ENCODE measurements around the gene BRINP1.
"Not testable (repeated sequence)": the region's sequence is repeated elsewhere in the genome, so short reads cannot be mapped to it uniquely, and the experiment has no call there.

BRINP1 gene

DNA sequence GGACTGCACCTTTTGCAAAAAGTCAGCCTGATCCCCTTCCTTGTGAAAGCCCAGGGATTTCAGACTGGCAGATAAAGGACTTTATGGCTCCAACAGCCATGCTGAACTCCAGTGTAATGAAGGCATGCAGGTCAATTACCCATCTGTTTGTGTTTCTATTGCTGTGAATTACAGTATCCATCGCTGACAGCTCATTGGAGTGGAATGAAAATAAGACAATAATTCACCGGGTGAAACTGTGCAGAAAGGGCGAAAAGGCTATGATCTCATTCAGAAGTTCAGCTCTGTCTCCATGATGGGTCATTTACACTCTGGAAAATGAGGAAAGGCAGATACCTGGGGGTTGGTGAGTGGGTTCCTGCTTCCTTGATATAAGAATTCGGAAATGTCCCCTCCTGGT is 148.0 kb downstream of the BRINP1 start:
- Mint-ChIP-seq H3K4me1 (ENCODE audit: low read depth) (no peaks in the 10 kb centered on the region), H3K9me3 (no peaks in the 10 kb centered on the region), H3K27me3 (no peaks in the 10 kb centered on the region), H3K4me3 (no peak overlapping the region), H3K27ac (no peak overlapping the region), H3K36me3 (ENCODE audit: low read depth) (no peaks in the 10 kb centered on the region)
- no peak for DNase-seq

DNA sequence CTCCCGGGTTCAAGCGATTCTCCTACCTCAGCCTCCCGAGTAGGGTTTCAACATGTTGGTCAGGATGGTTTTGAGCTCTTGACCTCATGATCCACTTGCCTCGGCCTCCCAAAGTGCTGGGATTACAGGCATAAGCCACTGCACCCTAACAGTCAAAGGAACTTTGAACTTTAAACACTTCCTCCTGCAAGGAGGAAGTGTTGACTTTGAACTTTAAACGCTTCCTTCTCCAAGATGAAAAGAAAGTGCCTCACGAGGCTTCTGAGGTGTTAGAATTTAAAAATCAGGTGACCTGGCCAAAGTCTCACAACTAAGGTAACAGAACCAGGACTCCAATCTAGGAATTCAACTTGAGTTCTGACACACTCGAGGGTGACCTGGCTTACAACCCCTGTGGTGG is 150.9 kb downstream of the BRINP1 start:
- Mint-ChIP-seq H3K27ac (no peak overlapping the region), H3K27me3 (no peaks in the 10 kb centered on the region), H3K4me1 (ENCODE audit: low read depth) (no peaks in the 10 kb centered on the region), H3K4me3 (no peak overlapping the region), H3K36me3 (ENCODE audit: low read depth) (no peaks in the 10 kb centered on the region), H3K9me3 (no peaks in the 10 kb centered on the region)
- no peak for DNase-seq

DNA sequence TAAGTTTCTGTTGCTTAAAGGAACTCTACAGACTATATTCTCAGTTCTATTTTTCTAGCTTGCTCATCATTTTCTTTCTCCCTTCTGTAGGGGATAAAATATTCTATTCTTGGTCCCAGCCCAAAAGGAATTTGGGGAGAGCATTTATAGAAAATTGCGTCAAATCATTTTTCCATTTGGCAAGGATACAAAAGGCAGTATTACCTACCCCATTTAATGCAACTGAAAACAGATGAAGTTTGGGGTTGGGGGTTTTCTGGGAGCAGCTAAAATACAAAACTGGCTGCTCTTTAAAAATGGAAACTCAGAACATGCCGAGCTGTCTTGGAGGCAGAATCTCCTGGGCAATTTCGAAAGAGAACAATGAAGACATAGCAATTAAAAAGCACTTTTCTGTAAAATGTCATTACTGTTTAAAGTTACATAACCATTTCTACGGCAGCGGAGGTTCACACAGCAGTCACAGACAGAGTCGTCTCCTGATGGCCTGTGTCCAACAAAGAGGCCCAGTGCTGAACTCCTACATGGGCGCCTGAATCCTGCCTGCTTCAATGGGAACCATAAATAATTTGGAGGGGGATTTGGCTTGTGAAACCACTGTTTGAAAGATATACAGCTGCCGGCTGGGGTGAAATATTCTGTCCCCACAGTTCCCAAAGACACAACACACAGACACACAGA is 152.4 kb downstream of the BRINP1 start:
- Mint-ChIP-seq H3K27me3 (no peaks in the 10 kb centered on the region), H3K4me3 (no peak overlapping the region), H3K9me3 (no peaks in the 10 kb centered on the region), H3K4me1 (ENCODE audit: low read depth) (no peaks in the 10 kb centered on the region), H3K36me3 (ENCODE audit: low read depth) (no peaks in the 10 kb centered on the region), H3K27ac (no peak overlapping the region)
- no peak for DNase-seq

DNA sequence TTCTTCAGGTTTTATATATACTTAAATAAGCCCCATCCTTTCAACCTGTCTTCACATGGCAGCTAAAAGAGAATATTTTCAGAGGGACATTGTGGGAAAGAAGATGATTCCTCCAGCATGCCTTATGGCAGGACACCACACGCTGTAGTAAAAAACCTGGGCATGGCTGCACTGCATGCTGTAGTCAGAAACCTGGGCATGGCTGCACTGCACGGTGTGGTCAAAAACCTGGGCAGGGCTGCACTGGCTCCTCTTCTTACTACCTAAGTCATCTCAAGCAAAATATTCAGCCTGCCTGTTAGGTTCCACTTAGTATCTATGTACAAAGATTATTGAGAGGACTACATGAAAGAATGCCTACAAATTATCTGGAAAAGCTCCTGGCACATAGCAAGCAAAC is 153.6 kb downstream of the BRINP1 start:
- no peak for DNase-seq
- Mint-ChIP-seq H3K4me3 (no peak overlapping the region), H3K36me3 (ENCODE audit: low read depth) (no peaks in the 10 kb centered on the region), H3K4me1 (ENCODE audit: low read depth) (no peaks in the 10 kb centered on the region), H3K27me3 (no peaks in the 10 kb centered on the region), H3K27ac (no peak overlapping the region), H3K9me3 (no peaks in the 10 kb centered on the region)

DNA sequence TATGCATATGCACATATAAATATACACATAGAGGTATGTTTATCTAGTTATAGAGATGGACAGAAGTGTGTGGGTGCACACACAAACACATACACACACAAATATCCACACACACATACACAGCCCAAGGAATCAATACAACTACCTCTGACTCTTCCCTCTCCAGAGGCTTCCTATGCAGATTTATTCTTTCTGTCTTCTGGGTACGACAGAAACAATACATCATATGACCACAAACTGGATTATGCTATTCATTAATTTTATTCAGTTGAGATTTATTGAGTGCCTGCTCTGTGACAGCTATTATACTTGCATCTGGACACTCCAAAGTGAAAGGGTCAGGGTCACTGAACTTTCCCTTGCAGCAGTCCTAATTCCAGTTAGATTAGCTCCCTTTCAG is 155.8 kb downstream of the BRINP1 start:
- Mint-ChIP-seq H3K9me3 (no peaks in the 10 kb centered on the region), H3K4me1 (ENCODE audit: low read depth) (no peaks in the 10 kb centered on the region), H3K27me3 (no peaks in the 10 kb centered on the region), H3K4me3 (no peak overlapping the region), H3K36me3 (ENCODE audit: low read depth) (no peaks in the 10 kb centered on the region), H3K27ac (no peak overlapping the region)
- DNase-seq: no peak

DNA sequence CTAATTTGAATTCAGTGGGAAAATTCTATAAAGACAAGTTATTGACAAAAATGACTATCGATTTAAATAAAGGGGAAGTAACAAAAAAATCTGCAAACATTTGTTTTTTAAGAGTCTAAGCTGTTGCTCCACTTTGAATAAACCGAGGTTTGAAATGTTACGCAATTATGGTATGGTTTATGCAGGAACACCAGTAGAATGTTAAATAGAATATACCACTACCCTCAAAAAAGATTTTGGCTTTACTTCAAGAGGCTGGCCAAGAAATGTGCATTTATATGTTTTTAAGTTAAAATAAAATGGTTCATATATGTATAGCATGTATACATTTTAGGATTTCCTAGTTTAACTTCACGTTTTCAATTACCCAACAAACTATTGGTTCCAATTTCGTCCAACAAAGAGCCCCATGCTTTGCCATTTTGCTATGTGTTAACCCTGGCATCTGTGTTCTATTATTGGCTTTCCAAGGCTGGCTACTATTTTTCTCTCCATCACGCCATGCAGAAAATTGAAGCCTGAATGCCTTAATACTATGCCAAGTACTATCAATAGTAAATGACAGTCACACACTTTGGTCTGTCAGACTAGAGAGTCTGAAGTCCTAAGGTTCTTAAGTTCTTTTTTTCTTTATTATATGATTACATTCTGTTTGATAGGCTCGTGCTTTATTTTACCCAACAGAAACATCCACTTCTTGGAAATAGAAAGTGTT is 171.2 kb downstream of the BRINP1 start:
- DNase-seq: no peak
- Mint-ChIP-seq H3K36me3 (ENCODE audit: low read depth) (no peaks in the 10 kb centered on the region), H3K27me3 (no peaks in the 10 kb centered on the region), H3K4me1 (ENCODE audit: low read depth) (no peaks in the 10 kb centered on the region), H3K4me3 (no peak overlapping the region), H3K27ac (no peak overlapping the region), H3K9me3 (peaks cover 2% of the 10 kb centered on the region)

DNA sequence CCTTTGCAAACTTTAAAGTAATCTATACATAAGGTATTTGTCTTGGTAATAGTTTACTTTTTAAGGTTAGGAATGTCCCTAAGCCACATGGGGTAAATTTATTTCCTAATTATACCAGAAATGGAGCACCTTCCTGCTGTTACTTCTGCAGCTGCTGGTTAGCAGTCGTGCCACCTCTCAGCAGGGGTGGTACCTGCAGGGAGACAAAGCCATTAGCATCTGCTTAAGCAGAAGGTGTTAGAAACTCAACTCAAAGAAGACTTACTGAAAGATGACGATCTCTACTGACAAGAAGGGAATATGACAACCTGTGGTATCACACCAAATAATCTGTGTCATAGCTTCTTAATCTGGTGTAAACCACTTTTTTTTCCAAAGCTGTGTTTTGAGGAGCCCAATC is 173.7 kb downstream of the BRINP1 start:
- Mint-ChIP-seq H3K4me3 (no peak overlapping the region), H3K4me1 (ENCODE audit: low read depth) (no peaks in the 10 kb centered on the region), H3K9me3 (no peaks in the 10 kb centered on the region), H3K27ac (no peak overlapping the region), H3K36me3 (ENCODE audit: low read depth) (no peaks in the 10 kb centered on the region), H3K27me3 (no peaks in the 10 kb centered on the region)
- DNase-seq: no peak

DNA sequence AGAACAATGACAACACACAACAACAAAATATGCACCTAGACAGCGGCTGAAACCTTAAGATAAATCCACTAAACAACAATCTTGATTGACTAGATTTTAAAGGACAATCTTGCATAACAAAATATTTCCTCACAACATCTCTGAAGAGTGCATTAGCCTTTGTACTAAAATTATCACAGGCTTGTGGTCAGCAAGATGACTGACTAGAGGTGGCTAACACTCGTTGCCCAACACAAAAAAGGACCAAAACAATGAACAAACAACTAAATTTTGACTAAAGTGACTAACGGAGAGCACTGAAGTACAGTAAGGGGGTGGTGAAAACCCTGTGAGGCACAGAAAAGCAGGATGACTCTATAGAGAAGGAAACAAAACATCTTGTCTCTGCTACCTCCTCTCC is 183.9 kb downstream of the BRINP1 start:
- Mint-ChIP-seq H3K27me3 (no peaks in the 10 kb centered on the region), H3K27ac (no peak overlapping the region), H3K4me3 (no peak overlapping the region), H3K36me3 (ENCODE audit: low read depth) (no peaks in the 10 kb centered on the region), H3K9me3 (peaks cover 13% of the 10 kb centered on the region), H3K4me1 (ENCODE audit: low read depth) (no peaks in the 10 kb centered on the region)
- no peak for DNase-seq

DNA sequence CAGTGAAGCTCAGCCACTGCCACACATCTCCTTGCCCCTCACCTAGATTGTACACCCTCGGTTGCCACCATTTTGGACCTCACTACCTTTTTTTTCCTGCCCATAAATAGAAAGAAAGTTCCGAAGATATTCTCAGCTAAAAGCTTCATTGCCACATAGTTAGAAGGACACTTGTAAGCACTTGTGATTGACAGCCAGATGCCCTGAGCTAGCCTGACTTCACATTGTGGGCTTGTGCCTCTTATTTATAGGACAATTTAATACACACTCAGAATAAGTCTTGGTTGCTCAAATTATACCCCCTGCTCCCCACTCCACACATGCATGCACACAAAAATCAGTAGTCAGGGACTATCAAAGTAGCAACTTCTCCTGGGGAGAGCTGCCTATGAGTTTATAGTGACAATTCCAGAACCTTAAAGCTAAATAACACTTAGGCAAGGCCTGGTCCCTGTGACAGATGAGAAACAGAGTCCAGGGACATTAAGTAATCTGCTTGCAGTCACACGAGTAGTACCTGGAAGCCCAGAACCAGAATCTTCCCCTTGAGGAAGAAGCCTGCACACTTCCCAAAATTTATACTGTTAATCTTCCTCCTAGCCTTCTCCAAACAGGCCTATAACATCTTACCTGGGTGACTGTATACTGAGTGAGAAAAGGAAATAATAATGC is 184.8 kb downstream of the BRINP1 start:
- no peak overlapping the region for H3K4me3 Mint-ChIP-seq
- H3K36me3 Mint-ChIP-seq (ENCODE audit: low read depth): no peaks in the 10 kb centered on the region
- peaks cover 13% of the 10 kb centered on the region for H3K9me3 Mint-ChIP-seq
- no peak for DNase-seq
- no peaks in the 10 kb centered on the region for H3K4me1 Mint-ChIP-seq (ENCODE audit: low read depth)
- no peaks in the 10 kb centered on the region for H3K27me3 Mint-ChIP-seq
- H3K27ac Mint-ChIP-seq: no peak overlapping the region

DNA sequence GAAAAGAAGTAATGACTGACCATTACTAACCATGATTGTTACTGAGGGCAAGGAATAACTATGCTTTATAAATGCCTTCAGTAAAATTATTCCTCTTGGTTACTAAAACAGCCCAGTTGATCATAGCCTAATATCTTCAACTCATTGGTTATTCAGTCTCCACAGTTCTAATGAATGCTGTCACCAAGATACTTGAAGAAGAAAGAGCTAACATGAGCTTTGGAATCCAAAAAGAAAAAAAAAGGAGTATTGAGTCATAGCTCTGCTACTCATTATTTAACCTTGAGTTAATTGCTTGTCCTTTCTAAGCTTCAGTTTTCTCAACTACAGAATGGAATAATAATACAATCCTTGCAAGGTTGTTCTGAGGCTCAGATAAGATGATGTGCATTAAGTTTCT is 187.7 kb downstream of the BRINP1 start:
- Mint-ChIP-seq H3K27ac (no peak overlapping the region), H3K9me3 (peaks cover 4% of the 10 kb centered on the region), H3K4me1 (ENCODE audit: low read depth) (no peaks in the 10 kb centered on the region), H3K36me3 (ENCODE audit: low read depth) (no peaks in the 10 kb centered on the region), H3K27me3 (no peaks in the 10 kb centered on the region), H3K4me3 (no peak overlapping the region)
- no peak for DNase-seq

DNA sequence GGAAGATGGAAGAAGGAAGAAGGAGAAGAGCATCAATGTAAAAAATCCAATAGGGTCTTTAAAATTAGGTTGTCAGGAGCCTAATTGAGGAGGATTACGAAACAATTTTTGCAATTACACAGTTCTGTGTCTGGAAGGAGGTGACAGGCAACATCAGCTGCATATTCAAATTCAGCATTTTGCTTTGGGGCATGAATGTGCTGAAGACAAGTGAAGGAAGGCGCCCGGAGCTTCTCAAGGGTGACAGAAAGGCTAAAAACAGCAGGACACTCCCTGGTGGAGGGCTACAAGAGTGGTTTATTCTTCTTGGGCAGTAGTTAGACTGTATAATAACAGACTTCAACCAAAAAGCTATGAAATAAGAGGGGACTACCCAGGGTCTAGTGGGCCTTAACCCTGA is 188.3 kb downstream of the BRINP1 start:
- H3K27me3 Mint-ChIP-seq: no peaks in the 10 kb centered on the region
- peaks cover 9% of the 10 kb centered on the region for H3K9me3 Mint-ChIP-seq
- no peaks in the 10 kb centered on the region for H3K36me3 Mint-ChIP-seq (ENCODE audit: low read depth)
- H3K4me3 Mint-ChIP-seq: no peak overlapping the region
- no peak overlapping the region for H3K27ac Mint-ChIP-seq
- no peak for DNase-seq
- no peaks in the 10 kb centered on the region for H3K4me1 Mint-ChIP-seq (ENCODE audit: low read depth)

DNA sequence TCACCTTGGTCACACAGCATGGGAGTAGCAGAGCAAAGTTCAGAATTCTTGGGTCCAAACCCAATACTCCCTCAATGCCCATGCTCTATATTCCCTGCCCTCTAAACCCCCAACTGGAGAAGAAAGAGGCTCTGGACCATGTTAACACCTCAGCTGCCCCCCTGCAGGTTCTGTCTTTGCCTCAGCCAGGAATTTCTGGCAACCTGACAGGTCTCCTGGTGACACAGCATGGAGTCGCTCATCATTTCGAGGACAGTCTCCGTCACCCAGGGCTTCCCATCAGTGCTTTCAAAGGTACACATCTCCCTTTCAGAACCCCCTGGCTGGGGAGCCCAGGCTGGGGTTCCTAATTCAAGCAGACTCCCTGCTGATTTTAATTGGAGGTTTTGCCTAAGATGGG is 189.5 kb downstream of the BRINP1 start:
- Mint-ChIP-seq H3K36me3 (ENCODE audit: low read depth) (no peaks in the 10 kb centered on the region), H3K27me3 (no peaks in the 10 kb centered on the region), H3K27ac (no peak overlapping the region), H3K4me3 (no peak overlapping the region), H3K9me3 (peaks cover 5% of the 10 kb centered on the region), H3K4me1 (ENCODE audit: low read depth) (no peaks in the 10 kb centered on the region)
- no peak for DNase-seq

DNA sequence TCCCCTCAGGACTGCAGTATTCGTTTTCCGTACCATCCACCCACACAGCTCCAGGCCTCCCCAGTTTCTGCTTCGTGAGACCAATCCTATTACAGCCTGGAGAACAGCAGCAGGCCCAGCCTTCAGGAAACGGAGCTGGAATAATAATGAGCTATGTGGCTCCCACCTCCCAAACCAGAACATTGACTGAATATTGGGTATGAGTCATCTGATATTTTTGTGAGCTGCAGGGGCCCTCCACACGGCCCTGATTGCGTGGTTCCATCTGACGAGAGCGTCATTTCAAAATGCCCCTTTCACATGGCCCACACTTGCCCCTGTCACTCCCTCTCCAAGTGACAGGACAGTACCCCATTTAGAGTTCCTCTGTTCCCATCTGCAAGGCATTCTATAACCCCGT is 192.0 kb downstream of the BRINP1 start:
- Mint-ChIP-seq H3K36me3 (ENCODE audit: low read depth) (no peaks in the 10 kb centered on the region), H3K9me3 (peaks cover 5% of the 10 kb centered on the region), H3K27ac (no peak overlapping the region), H3K27me3 (no peaks in the 10 kb centered on the region), H3K4me1 (ENCODE audit: low read depth) (no peaks in the 10 kb centered on the region), H3K4me3 (no peak overlapping the region)
- no peak for DNase-seq

DNA sequence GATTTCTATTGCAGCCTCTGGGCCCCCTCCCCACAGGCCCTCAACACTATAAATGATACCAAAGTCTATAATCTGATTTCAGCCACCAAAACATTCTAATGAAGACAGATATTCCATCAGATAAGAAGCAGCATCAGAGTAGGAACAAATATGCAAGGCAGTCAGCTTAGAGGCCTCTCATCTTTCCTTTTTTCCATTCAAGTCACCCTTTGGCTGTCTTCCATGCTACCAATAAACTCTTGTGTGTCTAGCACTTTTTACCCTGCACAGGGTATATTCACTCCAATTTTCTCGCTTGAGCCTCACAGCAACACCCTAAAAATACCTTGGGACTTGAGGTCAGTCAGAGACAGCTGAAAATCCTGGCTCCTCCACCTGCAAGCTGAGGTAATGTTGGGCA is 193.7 kb downstream of the BRINP1 start:
- Mint-ChIP-seq H3K27ac (no peak overlapping the region), H3K9me3 (peaks cover 5% of the 10 kb centered on the region), H3K4me1 (ENCODE audit: low read depth) (no peaks in the 10 kb centered on the region), H3K36me3 (ENCODE audit: low read depth) (no peaks in the 10 kb centered on the region), H3K27me3 (no peaks in the 10 kb centered on the region), H3K4me3 (no peak overlapping the region)
- DNase-seq: no peak

DNA sequence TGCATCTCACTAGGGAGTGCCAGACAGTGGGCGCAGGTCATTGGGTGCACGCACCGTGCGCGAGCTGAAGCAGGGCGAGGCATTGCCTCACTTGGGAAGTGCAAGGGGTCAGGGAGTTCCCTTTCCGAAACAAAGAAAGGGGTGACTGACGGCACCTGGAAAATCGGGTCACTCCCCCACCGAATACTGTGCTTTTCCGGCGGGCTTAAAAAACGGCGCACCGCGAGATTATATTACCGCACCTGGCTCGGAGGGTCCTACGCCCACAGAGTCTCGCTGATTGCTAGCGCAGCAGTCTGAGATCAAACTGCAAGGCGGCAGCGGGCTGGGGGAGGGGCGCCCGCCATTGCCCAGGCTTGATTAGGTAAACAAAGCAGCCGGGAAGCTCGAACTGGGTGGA is 200.0 kb downstream of the BRINP1 start:
- H3K27me3 Mint-ChIP-seq: peaks cover 15% of the 10 kb centered on the region
- H3K27ac Mint-ChIP-seq; H3K4me3 Mint-ChIP-seq; H3K4me1 Mint-ChIP-seq (ENCODE audit: low read depth); H3K36me3 Mint-ChIP-seq (ENCODE audit: low read depth); DNase-seq; H3K9me3 Mint-ChIP-seq: not testable (repeated sequence)

Measured in activated T-cell treated with anti-CD3 and anti-CD28 coated beads, Interleukin-2, amount 50 U/mL, for 24 hours (primary cell).